AG04450 (cell line): ENCODE measurements around the gene EREG. TPM values are rescaled to one million over a fixed set of nuclear protein-coding genes. Genes with fewer than 3 reads are reported as not detected.

Source experiments
- CTCF ChIA-PET: fragments of 300-600, 350-600 bp; formaldehyde crosslinking; extraction: SDS; loops from one replicate; lab custom pipeline; 2022; ENCODE audit warnings: antibody characterized with exemption, inconsistent platforms; lab: Charles Lee
- POLR2A ChIA-PET: fragments of 350-600 bp; formaldehyde crosslinking; extraction: SDS; loops from one replicate; lab custom pipeline; 2021; ENCODE audit warnings: antibody characterized with exemption, inconsistent platforms; lab: Yijun Ruan, JAX
- DNase-seq: peaks from one replicate; pipeline ENCODE4 v3.0.0-alpha.2; 2011; ENCODE audit warnings: low read depth, low spot score
- H3K27ac ChIP-seq: one replicate; pipeline ENCODE4 v1.5.1; 2012; ENCODE audit warnings: low read depth, low read length, control low read depth
- H3K27me3 ChIP-seq: one replicate; pipeline ENCODE4 v1.6.0; 2012; ENCODE audit warnings: low read length; ENCODE audit not compliant: control insufficient read depth, insufficient read depth
- H3K4me3 ChIP-seq: 2 replicates; pipeline ENCODE4 v1.5.1; 2011; ENCODE audit warnings: mild to moderate bottlenecking, low read depth, low read length, control low read depth
- H3K9me3 ChIP-seq: 2 replicates; pipeline ENCODE4 v1.5.1; 2012; ENCODE audit warnings: low read length; ENCODE audit not compliant: control insufficient read depth, insufficient read depth
- CTCF ChIP-seq: IDR thresholded peaks from 2 replicates; pipeline ENCODE4 v1.5.1; 2011; ENCODE audit warnings: low read depth, low read length, control low read depth, inconsistent platforms
- polyA plus RNA-seq: library from polyadenylated mRNA; depleted of rRNA; stranded (reverse); fragments of >200 nt; gene quantifications from 2 replicates; pipeline ENCODE4 v1.2.3, GENCODE V29; 2011

The EREG gene
- polyA plus RNA-seq, 1 experiment, result 1.8 TPM

DNA sequence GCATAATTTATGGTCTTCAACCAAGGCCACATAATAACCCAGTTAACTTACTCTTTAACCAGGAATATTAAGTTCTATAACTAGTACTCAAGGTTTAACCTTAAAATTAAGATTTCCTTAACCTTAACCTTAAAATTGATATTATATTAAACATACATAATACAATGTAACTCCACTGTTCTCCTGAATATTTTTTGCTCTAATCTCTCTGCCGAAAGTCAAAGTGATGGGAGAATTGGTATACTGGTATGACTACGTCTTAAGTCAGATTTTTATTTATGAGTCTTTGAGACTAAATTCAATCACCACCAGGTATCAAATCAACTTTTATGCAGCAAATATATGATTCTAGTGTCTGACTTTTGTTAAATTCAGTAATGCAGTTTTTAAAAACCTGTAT lies 22.8 kb downstream of the EREG start:
- Histone ChIP-seq H3K27ac (no peak overlapping the region), H3K9me3 (no peaks in the 10 kb centered on the region), H3K27me3 (no peaks in the 10 kb centered on the region), H3K4me3 (no peak overlapping the region)
- no peak for DNase-seq
- CTCF ChIA-PET, result interaction anchor here (0.9 kb wide), 1 partner anchor 10 kb away, joined by 5 read pairs; no protein-coding TSS in a partner anchor
- POLR2A ChIA-PET, result no interaction called here
- no peak for TF ChIP-seq CTCF

- Histone ChIP-seq H3K27me3 (no peaks in the 10 kb centered on the region), H3K4me3 (no peak overlapping the region), H3K27ac (no peak overlapping the region), H3K9me3 (no peaks in the 10 kb centered on the region)
- ChIA-PET POLR2A (no interaction called here), CTCF (interaction anchor here (1.0 kb wide), 1 partner anchor 12 kb away, joined by 6 read pairs; no protein-coding TSS in a partner anchor)
- no peak for TF ChIP-seq CTCF
- no peak for DNase-seq
These were observed 24.5 kb downstream of the EREG start for GRCh38 chr4:74389494-74389893.

DNA sequence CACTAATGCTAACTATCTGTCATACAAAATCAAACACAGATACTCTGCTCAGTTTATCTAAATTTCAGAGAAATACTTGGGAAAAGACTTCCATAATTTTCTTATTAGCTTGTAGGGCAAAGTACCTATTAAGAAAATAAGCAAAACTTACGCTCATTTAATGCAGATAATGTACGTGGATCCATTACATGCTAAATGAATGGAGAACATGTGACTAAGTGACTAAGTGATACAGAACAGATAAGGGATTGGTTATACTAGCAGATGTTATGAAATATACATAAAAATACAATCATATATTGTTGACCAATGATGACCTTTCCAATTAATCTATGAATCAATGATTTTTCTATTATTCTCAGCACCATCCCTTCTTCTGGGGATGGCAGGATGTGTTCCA lies 25.7 kb downstream of the EREG start:
- H3K27ac ChIP-seq, result no peak overlapping the region
- no peaks in the 10 kb centered on the region for H3K27me3 ChIP-seq
- ChIA-PET CTCF (interaction anchor here (1.0 to 1.8 kb wide), 3 partner anchors 13 to 285 kb away, joined by 5 to 9 read pairs (median 9); no protein-coding TSS in a partner anchor), POLR2A (no interaction called here)
- no peaks in the 10 kb centered on the region for H3K9me3 ChIP-seq
- no peak for TF ChIP-seq CTCF
- no peak overlapping the region for H3K4me3 ChIP-seq
- DNase-seq, result no peak

- ChIA-PET CTCF (interaction anchor here (0.6 to 1.8 kb wide), 4 partner anchors 14 to 284 kb away, joined by 3 to 9 read pairs (median 7); no protein-coding TSS in a partner anchor), POLR2A (no interaction called here)
- TF ChIP-seq CTCF, result no peak
- Histone ChIP-seq H3K27me3 (no peaks in the 10 kb centered on the region), H3K4me3 (no peak overlapping the region), H3K27ac (no peak overlapping the region), H3K9me3 (no peaks in the 10 kb centered on the region)
- DNase-seq, result no peak
These were observed 26.4 kb downstream of the EREG start for GRCh38 chr4:74391346-74391745.

DNA sequence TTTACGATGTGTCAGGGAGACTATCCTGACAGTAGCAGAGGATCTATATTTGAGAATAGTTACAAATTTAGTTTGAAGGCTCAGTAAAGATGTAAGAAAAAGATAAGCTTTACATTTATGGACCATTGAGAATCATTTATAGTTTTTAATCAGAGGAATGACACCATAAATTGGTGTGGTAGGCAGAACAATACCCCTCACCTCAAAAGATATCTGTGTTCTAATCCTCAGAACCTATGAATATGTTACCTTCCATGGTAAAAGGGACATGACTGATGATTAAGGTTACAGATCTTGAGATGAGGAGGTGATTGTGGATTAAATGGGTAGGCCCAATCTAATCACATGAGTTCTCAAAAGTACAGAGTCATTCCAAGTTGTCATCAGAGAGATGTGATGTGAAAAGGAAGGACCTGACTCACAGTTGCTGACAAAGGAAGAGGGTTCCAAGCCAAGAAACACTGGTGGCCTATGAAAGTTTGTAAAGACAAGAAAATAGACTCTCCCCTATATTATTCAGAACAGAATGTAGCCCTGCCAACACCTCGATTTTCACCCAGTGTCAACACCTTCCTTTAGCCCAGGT lies 27.0 kb downstream of the EREG start:
- ChIA-PET POLR2A (no interaction called here), CTCF (interaction anchor here (1.0 to 1.8 kb wide), 3 partner anchors 15 to 284 kb away, joined by 5 to 9 read pairs (median 9); no protein-coding TSS in a partner anchor)
- H3K9me3 ChIP-seq, result no peaks in the 10 kb centered on the region

More for the DNA sequence above, 27.0 kb downstream of the EREG start:
- no peak for TF ChIP-seq CTCF
- Histone ChIP-seq H3K27me3 (no peaks in the 10 kb centered on the region), H3K4me3 (no peak overlapping the region), H3K27ac (no peak overlapping the region)
- DNase-seq, result no peak
